Urothelium cell line (cell line): ENCODE measurements around the gene CRYGN.

Experiments
- DNase-seq: peaks from one replicate; pipeline ENCODE4 v3.0.0; 2011; ENCODE audit warnings: low spot score, mixed read lengths
- FAIRE-seq: peaks from 2 replicates; lab custom pipeline; 2011; peaks lifted over from hg19 to GRCh38; lab: Jason Lieb, UNC

The CRYGN gene

DNA sequence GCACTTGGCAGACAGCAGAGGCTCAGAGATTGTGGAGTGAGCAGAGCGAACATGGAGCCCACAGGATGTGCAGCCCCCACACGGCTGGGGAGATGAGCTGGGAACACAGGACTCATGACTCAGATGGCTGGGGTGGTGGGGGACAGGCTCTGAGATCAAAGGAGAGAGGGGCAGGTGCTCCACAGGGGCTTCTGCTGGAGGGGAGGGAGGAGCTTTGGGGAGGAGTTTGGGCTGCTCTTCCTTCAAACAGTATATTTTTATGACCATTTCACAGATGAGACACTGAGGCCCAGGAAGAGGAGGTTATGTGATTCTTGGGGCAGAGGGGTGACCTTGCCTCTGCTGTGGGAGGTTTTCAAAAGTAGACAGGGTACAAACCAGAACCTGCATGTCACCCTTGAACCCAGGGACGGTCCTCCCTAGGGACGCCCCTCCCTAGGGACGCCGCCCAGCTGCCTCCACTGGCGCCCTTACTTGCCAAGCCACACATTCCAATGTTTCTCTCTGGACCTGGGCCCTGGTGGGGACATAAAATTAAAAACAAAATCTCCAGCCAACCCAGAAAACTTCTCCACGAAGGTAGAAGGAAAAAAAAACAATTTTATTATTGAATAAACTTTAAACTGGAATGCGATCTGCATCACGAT lies 981 bp upstream of the CRYGN start:
- FAIRE-seq (no peak), DNase-seq (no peak)

DNA sequence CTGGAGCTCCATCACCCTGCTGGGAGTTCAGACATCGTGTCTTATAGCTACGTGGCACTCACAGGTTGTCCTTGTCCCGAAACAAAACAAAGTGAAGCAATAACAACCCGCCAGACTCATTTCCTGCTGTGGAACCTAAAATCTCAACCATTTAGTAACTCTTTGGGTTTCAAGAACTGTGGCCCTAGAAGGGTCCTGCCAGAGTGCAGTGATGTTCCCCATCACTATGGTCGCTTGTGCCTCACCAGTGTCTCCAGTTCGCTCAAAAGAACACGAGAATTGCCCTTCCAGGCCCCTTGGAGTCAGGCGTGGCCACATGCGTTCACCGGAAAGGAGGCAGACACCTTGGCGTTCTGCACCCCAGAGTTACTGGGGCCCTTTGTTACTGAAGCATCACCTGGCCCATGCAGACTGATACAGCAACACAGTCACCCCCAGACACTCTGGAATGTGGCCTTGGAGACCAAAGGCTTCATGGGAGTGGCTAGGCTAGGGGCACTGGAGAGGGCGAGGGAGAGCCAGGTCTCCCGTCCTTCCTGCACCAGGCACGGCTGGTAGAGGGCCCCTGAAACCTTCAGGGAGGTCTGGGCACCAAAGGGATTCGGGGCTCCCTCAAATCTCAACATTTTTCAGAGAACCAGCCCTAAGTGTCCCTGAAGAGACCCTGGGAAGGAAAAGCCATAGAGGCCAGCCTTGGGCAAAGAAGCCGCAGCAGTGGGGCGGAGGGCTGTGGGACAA lies 908 bp downstream of the CRYGN start:
- no peak for FAIRE-seq

DNA sequence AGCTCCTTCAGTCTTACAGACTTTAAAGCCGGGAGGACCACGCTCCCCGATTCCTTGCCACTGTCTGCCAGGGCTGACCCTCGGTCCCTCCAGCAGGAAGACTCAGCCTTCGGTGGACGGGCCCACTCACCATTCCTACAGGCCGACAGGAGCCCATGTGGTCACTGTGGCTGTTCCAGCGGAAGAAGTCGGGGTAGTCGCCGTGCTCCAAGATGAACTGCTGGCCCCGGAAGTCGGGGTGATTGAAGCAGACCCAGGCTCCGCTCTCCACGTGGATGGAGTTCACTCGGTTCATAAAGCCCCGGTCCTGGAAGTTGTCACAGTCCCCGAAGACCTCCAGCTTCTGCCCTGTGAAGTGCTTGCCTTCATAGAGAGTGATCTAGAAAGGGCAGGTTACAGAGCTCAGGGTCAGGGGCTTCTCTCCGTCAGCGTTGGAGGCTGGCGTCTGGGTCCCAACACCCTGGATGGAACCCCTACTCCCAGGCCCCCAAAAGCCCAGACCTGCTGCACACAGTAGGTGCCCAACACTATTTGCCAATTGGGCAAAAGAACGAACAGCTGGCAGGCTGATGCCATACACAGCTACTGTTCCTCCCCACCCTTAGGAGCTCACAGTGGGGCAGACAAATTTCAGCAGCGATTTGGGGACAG lies 1.9 kb downstream of the CRYGN start:
- FAIRE-seq (no peak), DNase-seq (no peak)

More for the DNA sequence above, 908 bp downstream of the CRYGN start:
- no peak for DNase-seq

DNA sequence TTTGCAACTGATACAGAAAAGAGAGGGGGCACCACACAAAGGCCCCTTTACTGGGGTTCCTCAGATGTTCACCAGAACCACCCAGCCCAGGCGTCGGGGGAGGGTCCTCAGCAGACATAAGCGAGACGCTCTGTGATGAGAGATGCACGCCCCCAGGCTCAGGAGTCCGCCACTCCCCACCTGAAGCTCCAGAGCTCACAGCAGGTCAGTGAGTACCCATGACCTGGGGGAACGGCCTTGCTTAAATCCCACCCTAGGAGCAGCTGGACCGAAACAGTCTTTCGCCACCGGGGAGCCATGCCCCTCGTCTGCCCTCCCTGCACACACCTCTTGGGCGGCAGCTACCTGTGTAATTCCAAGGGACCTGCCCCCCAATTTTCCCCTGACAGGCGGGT lies 2.8 kb downstream of the CRYGN start:
- no peak for DNase-seq
- FAIRE-seq, result no peak

DNA sequence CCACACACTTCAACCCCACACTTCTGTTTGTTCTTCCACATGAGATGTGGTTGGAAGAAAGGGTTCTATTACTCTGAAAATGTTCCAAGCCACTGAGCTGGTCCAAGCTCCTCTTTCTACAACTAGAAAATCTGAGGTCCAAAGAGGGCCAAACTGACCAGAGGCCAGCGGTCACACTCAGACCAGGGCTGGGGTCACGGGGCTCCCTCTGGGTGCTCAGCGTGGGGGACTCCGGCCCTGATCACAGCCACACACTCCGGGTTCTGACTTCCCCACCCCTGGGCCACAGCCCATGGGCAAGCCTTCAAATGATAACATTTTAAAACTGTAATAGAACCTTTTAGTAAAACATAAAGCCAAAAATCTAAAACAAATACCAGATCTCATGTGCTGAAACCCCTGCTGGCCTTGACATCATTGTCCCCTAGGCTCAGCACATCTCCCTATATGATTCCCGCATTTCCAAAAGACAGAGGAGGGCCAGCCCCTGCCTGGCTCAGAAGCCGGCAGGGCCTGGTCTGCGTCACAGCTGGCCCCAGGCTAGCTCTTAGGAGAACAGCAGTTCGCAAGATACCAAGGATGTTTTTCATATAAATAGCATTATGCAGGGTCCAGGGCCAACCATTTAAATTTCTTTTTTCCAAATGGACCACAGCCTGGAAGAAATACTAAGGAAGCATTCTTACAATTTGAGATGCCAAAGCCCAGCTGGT lies 3.3 kb downstream of the CRYGN start:
- DNase-seq (no peak), FAIRE-seq (no peak)

DNA sequence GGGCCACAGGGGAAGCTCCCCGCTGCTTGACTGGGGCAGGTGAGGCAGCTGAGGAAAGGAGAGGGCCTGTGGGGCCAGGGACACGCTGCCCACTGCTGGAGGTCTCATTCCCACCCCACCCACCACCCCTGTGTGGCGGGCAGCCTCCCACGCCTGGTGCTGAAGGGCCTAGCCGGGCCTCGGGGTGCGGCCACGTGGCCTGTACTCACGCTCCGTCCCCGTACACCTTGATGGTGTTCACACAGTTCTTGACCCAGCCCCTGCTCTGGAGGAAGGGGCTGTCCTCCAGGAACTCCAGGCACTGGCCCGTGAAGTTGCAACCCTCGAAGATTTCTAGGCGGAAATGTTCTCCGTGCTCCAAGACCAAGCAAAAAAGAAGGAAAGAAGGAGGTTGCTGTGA lies 4.0 kb downstream of the CRYGN start:
- no peak for FAIRE-seq
- no peak for DNase-seq

DNA sequence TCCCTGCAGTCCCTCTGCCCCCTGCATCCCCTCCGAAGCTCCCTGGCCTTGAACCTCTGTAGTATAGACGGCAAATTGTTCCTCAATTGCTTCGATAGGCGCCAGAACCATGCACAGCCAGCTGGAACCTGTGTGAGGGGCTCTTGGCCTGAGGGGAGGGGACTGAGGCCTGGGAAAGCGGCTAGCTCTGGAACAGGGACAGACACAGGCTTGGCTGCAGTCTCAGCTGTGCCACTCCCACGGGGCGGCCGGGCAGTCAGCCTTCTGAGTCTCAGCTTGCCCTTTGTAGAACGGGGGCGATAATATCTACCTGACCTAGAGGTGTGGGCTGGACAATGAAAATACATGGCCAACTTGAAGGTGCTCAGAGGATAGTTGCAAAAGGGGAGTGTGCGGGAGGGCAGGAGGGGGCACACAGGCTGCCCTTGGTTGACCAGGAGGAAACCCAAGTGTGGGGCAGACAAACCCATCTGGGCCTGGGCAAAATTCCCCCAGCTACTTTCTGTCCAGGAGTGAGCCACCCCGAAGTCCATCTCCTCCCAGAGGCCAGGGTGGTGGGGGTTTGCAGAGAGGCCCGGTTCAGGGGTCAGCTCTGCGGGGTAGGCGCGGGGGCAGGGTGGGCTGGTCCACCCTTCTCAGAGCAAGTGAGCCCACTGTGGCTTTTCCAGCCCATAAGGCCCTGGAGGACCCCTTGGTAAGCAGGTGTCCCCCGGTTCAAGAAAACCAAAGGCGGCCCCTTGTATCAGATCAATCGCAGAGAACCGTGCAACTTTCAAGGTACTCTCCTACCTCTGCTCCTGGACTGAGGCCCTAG lies 4.6 kb downstream of the CRYGN start:
- FAIRE-seq (no peak), DNase-seq (no peak)

DNA sequence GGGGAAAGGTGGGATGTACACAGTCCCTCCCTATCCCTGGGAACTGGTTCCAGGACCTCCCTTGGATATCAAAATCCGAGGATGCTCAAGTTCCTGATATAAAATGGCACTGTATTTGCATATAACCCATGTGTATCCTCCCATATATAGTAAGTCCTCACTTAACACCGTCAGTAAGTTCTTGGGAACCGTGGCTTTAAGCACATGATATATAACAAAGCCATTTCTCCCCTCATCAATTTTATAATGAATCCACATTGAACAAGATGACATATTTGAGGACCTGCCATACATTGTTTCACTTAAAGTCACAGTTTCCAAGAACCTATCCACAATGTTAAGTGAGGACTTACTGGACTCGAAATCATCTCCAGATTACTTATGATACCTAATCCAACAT lies 5.4 kb downstream of the CRYGN start:
- DNase-seq (no peak), FAIRE-seq (no peak)

DNA sequence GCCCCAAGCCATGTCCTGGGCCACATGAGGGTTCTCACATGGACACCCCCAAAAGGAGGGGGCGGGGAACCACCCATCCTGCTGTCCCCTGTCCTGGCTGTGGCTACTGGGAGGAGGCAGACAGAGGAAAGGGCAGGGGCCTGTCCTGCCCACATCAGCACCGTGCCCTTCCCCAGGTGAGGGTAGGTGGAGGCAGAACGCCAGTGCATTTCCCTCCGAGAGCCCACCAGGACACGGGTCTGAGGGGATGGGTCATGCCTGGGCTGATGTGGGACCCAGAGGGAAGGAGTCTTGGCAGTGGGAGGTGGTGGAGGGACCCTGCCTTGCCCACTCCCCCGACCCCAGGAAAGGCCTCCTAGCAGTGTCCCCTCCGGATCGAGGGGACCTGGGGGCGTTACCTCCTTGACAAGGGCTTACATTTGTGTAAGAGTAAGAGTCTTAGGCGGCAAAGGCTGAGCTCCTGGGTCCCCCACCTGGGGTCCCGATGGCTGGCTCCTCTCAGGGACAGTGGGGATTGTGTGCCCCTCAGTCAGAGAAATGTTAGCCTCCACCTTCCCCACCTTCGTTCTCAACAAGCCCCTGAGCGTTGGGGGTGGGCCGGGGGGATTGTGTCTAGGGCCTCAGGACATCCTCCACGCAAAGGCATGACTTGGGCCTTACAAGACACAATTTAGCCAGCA lies 6.1 kb downstream of the CRYGN start:
- FAIRE-seq, result no peak
- DNase-seq, result no peak

DNA sequence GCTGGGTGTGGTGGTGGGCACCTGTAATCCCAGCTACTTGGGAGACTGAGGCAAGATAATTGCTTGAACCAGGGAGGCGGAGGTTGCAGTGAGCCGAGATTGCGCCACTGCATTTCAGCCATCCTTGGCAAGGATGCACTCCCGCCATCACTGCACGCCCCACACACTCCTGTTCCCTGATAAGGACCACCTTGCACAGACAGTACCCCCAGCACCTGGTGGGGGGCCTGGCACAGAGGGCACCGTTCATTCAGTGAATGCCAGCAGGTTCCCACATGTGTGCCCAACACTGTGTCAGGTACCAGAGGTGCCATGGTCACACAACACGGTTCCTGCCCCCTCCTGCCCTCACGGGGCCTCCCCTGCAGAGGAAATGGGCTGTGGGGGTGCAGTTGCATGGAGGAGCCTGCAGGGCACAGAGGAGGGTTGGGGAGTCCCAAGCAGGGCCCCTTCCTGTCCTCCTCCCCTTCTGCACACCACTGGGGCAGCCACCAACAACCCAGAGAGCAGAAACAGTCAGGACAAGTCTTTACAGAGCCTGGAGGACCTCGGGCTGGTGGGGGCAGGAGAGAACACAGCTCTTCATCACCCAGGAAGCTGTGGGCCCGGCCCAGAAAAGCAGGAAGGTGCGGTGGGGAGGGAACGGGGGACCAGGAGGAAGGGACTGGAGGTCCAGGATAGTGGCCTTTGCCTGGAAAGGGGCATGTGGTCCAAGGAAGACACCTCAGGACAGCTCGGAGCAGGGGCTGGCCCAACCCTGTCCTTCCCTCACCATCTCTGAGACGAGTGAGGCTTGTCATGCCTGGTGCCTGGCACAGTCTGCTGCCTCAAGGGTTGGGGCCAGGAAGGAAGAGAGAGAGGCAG lies 7.1 kb downstream of the CRYGN start:
- FAIRE-seq (no peak), DNase-seq (no peak)

DNA sequence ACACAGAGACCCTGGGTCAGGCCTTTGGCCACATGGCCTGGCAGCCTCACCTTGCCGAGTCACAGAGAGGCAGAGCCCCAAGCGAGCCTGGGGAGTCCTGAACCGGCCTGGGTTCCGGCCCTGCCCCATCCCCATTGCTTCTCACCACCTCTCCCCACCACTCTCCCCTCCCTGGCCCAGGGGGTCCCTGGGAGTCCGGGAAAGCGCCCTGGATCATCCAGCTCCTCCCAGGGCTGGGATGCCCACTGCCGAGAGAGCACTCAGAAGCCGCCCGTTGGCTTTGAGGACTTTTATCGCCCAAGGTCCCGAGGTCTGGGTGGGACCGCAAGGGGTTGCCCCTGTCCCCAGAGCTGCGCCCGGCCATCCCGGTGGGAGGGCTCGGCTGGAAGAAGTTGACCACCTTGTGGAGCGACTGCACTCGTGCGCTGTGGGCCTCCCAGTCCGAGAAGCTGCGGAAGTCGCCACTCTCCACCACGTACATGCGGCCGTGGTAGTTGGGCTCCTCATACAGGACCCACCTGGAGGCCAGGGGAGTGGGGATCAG lies 8.1 kb downstream of the CRYGN start:
- no peak for FAIRE-seq
- no peak for DNase-seq

DNA sequence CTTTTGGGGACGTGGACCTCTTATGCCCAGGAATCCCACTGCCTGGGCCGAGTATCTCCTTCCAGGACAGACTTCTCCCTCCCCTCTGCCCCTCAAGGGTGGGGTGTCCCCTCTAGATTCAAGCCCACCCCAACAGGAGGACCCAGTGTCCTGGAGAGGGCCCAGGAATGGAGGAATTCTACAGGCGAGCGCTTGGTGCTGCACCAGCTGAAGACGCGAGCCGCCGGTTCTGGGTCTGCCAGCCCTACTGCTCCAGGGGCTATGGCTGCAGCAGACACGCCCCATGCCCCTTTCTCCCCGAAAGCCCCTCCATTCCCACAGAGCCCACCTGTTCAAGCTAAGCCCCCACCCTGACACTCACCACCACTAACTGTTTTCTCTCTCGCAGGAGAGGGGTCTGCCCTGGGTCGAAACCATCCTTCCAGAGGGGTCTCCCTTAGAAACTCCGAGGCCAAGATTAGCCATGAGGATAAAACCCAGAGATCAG lies 8.6 kb downstream of the CRYGN start:
- no peak for FAIRE-seq
- DNase-seq, result no peak

DNA sequence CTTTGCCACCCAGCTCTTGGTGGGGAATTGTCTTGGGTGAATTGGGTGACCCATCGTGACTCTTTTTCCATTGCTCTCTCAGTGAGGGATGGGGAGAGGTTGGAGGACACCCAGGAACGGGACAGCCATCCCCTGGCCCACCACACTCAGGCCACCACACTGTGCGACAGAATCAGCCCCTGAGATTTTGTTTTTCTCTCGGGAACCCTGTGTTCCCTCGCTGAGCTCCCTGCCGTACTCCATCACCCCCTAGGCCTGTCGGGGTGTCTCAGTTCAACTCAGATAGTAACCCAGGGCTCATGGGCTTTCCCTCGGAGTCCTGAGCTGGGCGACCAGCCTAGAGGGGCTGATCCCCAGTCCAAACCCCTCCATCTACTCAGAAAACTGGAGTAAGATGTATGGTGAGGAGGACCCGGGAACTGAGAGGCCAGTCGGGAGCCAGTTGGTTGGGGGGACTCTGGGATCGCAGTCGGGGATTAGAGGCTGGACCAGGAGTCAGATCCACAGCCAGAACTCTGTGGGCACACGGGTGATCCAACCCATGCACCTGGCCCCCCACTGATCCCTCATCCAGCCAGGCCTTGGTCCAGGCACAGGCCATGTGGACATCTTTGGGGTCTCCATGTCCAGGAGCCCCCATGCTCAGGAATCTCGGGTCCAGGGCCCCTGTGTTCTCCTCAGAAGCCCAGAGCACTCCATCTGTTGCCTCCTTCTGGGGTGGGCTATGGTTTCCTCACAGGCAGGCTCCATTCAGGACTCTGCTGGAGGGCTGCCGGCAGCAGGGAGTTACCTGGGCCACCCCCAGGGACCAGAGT lies 9.3 kb downstream of the CRYGN start:
- DNase-seq (no peak), FAIRE-seq (no peak)

DNA sequence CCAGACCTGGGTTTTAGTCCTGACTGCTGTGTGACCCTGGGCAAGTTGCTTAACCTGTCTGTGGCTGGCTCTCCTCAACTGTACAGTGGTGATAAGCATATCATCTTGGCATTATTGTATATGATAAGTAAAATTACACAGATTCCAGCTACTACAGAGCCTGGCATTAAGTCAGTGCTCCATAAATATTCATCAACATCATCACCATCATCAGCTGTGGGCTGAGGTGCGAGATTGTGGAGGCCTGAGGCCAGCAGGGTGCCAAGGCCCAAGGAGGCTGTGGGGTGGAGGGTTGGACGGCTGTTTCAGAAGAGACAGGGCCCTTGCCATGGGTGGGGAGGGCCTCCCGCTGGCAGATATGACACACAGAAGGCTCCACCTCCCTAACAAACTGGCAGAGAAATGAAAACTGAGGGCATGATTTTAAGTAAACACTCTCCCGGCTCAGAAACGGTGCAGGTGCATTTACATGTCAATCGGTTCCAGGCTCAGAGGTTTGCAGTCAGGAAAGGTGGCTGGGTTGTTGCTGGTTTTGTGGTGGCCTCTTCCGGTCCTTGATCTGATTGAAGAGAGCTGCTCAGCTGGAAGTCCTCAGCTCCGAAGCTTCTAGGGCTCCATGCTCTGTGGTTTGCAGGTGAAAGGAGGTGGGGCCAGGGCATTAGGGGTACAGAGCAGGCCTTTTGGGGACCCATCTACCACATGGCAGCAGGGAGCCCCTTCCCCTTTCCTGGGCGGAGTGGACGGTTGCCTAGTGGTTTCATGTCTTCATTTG lies 10.2 kb downstream of the CRYGN start:
- DNase-seq (no peak), FAIRE-seq (no peak)

DNA sequence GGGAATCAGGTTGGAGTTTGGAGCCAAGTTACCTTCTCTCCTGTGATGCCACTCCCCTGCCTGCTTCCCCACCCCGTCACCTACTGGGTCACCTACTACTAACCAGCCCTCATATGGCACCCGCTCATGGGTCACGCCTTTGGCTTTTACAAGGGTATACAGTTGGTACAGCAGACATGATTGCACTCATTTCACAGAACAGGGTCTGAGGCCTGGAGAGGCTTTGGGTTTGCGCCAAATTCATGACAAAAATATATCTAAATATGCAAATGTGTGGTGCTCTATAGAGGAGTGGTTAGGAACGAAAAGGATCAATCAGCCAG lies 10.7 kb downstream of the CRYGN start:
- no peak for FAIRE-seq
- no peak for DNase-seq

DNA sequence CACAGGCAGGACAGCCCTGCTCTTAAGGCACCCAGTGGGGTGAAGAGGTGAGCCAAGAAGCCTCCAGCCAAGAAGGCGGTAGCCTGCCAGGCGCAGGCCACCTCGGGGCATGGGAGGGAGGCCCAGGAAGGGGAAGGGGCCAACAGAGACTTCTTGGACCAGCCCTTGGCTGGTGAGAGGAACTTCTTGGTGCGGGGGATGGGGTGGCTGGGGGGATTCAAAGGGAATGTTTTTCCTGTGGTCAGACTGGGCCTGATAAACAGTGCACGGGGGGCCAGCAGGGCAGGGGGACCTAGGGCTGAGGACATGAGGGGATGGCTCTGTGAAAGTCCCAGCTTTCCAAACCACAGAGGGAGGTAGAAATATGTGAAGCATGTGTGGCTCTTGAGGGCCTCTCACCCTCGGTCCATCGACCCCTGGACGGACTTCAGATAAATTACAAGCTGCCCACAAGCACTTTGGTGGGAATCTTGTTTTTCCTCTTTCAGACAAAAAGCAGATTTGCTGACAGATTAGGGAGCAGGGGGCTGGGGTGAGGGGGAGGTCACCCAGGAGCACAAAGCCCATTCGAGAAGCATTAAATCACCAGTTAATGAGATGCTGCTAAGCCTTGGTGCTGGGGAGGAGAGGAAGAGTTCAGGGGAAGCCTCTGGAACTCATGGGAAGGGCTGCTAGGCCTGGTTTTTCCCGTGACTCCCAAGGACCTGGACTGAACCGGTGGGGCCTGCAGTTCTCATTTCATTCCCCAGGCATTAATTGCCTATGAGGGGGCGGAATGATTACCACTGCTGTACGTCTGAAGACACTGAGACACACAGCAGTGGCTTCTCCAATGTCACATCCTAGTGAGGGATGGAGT lies 11.3 kb downstream of the CRYGN start:
- DNase-seq, result no peak
- no peak for FAIRE-seq
